C4-2B (cell line): ENCODE results near the gene ABCC10.
A peak's percentile ranks its signal among the peaks of the same experiment; 100 is the strongest.

Experiments
- H3K27ac ChIP-seq: fragments of 450-650 bp; 2 replicates; pipeline ENCODE4 v1.5.1; 2017
- CTCF ChIP-seq: fragments of 450-650 bp; conservative IDR thresholded peaks from 2 replicates; pipeline ENCODE4 v1.5.1; 2017; ENCODE audit warnings: mild to moderate bottlenecking
- ZFX ChIP-seq: fragments of 450-650 bp; IDR thresholded peaks from 2 replicates; pipeline ENCODE4 v1.6.1; 2017

Gene ABCC10

GRCh38 chr6:43468748-43469681 is 41.7 kb downstream of the ABCC10 start:
- no peak overlapping the region for H3K27ac ChIP-seq
- TF ChIP-seq CTCF (no peak), ZFX (no peak)

- no peak overlapping the region for H3K27ac ChIP-seq
- TF ChIP-seq ZFX (no peak), CTCF (no peak)
Observed at GRCh38 chr6:43469947-43470346, 42.6 kb downstream of the ABCC10 start.

- peak overlapping the region; percentile 29 for H3K27ac ChIP-seq
- TF ChIP-seq CTCF = no peak
- no peak for TF ChIP-seq ZFX
Observed at GRCh38 chr6:43471399-43471798, 44.1 kb downstream of the ABCC10 start.

GRCh38 chr6:43472515-43472914 is 45.2 kb downstream of the ABCC10 start:
- H3K27ac ChIP-seq = no peak overlapping the region
- TF ChIP-seq CTCF (no peak), ZFX (no peak)

- no peak overlapping the region for H3K27ac ChIP-seq
- no peak for TF ChIP-seq ZFX
- no peak for TF ChIP-seq CTCF
Observed at GRCh38 chr6:43475516-43475915, 48.2 kb downstream of the ABCC10 start.

- no peak overlapping the region for H3K27ac ChIP-seq
- TF ChIP-seq ZFX = no peak
Observed at GRCh38 chr6:43476746-43477145, 49.4 kb downstream of the ABCC10 start.

- H3K27ac ChIP-seq = peak within 1 kb of the TSS; percentile 68
- TF ChIP-seq CTCF (no peak), ZFX (peak; percentile 29; the same call in 1 of the 2 replicates)
Observed at GRCh38 chr6:43477235-43478007, 50.1 kb downstream of the ABCC10 start, which contains the start of gene TJAP1. Gene TJAP1, plus strand, starts transcription at chr6:43477570. Its CDS starts 21,432 bp downstream, at chr6:43499002.
